ENCODE data around the gene PLA2G4D. TPM values are rescaled to one million over a fixed set of nuclear protein-coding genes. Genes with fewer than 3 reads are reported as not detected.

Gene PLA2G4D
- total RNA-seq, 1 donor from 2014 or later = 1.5 TPM

GRCh38 chr15:42090781-42091180 is 3.6 kb downstream of the PLA2G4D start:
- ATAC-seq = no peak

- ATAC-seq = no peak
Observed at GRCh38 chr15:42090370-42090769, 4.0 kb downstream of the PLA2G4D start.

DNA sequence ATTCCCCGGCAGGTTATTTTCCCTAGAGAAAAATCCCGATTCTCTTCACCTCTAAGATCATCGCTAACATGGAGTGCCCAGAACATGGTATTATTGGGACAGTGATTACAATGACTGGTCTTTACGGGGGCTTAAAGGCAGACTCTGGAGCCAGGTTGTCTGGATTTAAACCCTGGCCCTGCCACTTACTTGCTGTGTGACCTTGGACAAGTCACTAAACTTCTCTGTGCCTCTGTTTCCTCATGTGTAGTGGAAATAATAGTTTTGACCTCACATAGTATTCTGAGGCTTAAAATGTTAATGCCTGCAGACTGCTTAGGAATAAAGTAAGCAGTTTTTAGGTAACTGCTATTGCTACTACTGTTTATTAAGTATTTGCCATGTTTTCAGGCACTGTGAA is 4.4 kb downstream of the PLA2G4D start:
- ATAC-seq = no peak

GRCh38 chr15:42088801-42089640 is 5.3 kb downstream of the PLA2G4D start:
- no peak for ATAC-seq

GRCh38 chr15:42087926-42088800 is 6.2 kb downstream of the PLA2G4D start:
- ATAC-seq = no peak

GRCh38 chr15:42087460-42087859 is 6.9 kb downstream of the PLA2G4D start:
- no peak for ATAC-seq

DNA sequence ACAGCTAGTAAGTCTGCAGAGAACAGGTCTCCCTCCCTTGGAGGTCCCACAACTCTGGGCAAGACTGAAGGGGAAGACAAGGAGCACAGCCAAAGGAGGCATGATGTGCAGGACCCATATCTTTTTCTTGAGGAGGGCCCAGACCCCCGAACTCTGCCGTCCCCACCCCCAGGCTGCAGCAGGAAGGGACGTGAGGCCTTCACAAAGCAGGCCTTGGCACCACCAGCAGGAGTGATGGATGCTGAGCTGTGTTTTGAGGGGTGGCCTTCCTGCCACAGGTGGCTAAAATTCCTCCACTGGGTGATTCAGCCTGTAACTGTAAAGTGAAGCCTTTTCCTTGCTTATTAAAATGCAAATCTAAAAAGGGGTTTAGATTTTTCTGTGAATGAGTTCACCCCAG is 8.6 kb downstream of the PLA2G4D start:
- no peak for ATAC-seq

- peak; percentile 35 for ATAC-seq
Observed at GRCh38 chr15:42085236-42085605, 9.1 kb downstream of the PLA2G4D start.

- ATAC-seq = peak; percentile 94
Observed at GRCh38 chr15:42084465-42085235, 9.7 kb downstream of the PLA2G4D start.

DNA sequence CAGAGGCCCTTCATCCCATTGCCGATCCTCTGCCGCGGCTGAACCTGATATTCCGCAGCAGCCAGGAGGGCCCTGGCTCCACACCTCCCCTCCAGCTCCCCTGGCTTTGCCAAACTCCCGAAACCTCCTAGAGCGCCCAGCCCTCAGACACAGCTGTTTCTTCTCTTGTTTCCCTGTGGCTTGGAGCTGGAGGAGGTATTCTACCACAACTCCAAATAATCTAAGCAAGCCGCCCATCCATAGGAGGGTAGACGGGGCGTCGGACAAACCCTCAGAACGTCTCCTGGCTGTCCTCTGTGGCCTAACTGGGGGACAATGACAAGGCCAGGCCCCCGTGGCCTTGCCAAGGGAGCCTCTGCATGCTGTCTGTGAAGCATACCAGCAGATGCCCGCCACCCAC is 10.4 kb downstream of the PLA2G4D start:
- ATAC-seq = no peak

DNA sequence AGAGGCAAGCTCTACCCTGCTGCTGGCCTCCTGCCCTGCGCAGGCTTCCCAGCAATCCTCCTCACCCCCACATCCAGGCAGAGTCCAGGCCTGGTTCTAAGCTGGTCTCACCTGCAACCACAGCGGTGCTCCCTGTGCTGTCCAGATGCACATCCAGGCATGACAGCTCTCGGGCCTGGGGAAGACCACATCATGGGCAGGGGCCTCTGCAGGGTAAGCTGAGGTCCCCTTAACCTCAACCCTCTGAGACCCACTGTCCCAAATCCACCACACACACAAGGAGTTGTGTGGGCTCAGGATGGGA is 10.8 kb downstream of the PLA2G4D start:
- no peak for ATAC-seq

- no peak for ATAC-seq
Observed at GRCh38 chr15:42082823-42083604, 11.3 kb downstream of the PLA2G4D start.

DNA sequence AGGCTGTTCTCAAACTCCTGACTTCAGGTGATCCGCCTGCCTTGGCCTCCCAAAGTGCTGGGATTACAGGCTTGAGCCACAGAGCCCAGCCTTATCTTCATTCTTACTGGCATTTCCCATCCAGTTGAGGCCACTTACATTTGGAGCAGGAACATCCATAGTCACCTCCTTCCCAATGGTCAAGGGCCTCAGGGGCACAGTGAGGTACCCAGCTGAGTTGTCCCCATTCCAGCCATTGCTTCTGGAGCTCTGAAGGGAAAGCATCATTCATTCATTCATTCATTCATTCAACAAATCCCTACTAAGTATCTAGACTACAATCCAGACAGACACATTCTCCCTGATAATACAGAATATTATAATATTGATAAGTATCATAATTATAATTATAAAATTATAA is 12.2 kb downstream of the PLA2G4D start:
- no peak for ATAC-seq

DNA sequence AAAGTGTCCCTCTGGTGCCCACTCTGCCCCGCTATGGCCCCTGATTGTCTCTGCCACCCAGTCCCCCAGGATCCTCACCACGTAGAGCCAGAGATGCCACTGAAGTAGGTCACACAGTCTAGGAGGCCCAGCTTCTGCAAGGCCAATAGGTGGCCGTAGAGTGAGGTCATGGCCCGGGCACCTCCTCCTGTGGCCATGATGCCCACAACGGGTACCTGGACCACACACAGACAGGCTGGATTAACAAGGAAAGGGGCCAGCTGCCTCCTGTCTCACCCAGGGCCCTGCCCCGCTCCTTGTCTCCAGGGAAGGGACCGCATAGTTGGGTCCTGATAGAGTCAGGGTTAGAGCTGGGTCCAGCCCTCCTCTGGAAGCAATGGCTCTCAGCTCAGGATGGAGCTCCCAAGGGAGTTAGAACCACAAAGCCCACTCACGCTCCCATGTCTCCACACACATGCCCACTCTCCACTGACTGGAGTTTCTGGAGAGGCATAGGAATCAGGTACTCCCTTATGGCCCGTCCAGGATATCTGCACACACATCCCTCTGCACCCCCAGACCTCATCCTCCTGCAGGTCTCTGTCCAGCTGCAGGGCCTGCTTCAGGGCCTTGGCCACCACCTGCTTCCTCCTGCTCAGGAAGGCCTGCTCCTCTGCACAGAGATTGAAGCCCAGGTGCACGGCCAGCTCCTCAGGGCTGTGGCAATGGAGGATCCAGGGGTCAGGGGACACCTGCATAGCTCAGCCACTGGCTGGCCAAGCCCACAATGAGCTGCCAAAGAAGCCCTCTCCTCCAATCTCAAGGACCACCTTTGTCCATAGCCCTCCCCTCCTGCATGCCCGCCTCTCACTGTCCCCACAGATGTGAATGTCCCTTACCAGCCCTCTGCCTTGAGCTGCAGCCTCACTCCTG is 13.2 kb downstream of the PLA2G4D start:
- ATAC-seq = no peak

- ATAC-seq = no peak
Observed at GRCh38 chr15:42080186-42080918, 14.0 kb downstream of the PLA2G4D start.

DNA sequence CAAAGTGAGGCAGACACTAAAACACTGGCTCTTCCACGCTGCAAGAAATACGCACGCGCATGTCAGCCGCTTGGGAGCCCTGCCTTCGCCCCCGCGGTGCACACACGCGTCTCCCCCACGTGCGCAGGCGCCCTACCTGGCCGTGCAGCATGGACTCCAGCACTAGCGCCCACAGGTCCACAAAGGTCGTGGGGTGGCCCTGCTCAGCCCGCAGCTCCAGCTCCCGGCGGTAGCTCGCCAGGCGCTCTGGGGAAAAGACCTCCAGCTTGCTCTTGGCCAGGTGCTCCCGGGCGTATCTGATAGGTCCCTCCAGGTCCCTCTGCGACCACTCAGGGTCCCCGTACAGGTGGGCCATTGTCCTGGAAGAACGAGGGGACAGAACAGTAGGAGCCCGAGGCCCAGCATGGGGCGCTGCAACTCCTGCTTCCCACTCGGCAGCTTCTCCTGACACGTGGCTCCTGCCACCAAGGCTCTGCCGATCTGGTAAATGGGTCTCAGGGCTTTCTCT is 14.9 kb downstream of the PLA2G4D start:
- peak; percentile 17 for ATAC-seq

DNA sequence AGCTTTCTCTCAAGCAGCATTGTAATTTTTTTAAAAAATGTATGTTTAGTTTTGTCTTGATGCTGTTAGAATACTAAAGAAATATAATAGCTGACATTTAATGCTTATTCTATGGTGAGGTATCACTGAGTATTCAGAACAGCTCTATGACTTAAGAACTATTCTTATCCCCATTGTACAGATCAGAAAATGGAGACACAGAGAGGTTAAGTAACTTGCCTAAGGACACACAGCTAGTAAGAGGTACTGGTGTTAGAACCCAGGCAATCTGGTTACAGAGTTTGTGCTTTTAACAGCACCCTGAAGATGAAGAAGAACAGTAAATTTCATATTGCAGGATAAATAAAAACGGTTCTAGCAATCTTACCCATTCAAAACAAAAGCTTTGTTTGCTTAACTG is 15.5 kb downstream of the PLA2G4D start:
- ATAC-seq = no peak

DNA sequence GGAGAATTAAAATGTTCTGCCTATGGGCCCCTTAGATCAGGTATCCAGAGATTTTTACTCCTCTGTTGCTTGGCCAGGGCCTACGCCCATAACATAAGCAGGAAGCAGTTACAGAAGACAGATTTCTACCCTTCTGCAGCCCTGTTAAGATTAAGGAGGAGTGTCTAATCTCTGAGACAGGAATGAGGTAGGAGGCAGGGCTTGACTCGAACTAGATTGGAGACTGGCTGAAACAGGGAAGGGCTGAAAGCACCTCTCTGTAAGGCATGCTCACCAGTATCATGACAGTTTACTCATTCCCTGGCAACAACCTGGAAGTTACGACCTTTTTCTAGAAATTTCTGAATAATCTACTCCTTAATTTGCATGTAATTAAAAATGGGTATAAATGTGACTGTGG is 16.7 kb downstream of the PLA2G4D start:
- ATAC-seq = peak; percentile 58

DNA sequence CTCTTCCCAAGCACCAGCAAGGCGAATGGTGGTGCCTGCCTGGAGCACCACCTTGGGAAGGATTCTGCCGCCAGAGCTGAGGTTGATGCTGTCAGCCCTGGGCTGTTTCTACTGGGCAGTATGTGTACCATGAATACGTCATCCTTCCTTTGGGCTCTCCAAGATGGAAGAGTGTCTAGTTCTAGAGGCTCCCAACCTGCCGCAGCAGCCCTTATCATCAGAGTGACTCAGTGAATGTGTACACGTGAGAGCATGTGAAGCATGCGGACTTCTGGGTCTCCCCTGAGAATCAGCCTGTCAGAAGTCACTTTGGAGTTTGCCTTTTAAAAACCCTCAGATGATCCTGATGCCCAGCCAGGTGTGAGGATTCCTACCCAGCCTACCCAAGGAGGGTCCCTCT is 20.9 kb downstream of the PLA2G4D start:
- no peak for ATAC-seq

- no peak for ATAC-seq
Observed at GRCh38 chr15:42072141-42072685, 22.1 kb downstream of the PLA2G4D start.

All from esophagus mucosa (tissue), 1 donor.